TTC549 (cell line): ENCODE results near the gene SORL1.

Source experiments
- FAIRE-seq: peaks from 2 replicates; lab custom pipeline; 2012; peaks lifted over from hg19 to GRCh38; lab: Jason Lieb, UNC

SORL1 gene

GRCh38 chr11:121587182-121587581 is 135.1 kb downstream of the SORL1 start:
- FAIRE-seq = no peak

- FAIRE-seq = no peak
Measured at GRCh38 chr11:121588747-121589146, 136.6 kb downstream of the SORL1 start.

GRCh38 chr11:121589946-121590537 is 137.9 kb downstream of the SORL1 start:
- FAIRE-seq = no peak

GRCh38 chr11:121590772-121591404 is 138.8 kb downstream of the SORL1 start:
- no peak for FAIRE-seq

GRCh38 chr11:121591405-121592033 is 139.4 kb downstream of the SORL1 start:
- no peak for FAIRE-seq

GRCh38 chr11:121592708-121593107 is 140.6 kb downstream of the SORL1 start:
- FAIRE-seq = no peak

GRCh38 chr11:121595717-121596161 is 143.6 kb downstream of the SORL1 start:
- FAIRE-seq = no peak

- FAIRE-seq = no peak
Measured at GRCh38 chr11:121596195-121597155, 144.4 kb downstream of the SORL1 start.

- no peak for FAIRE-seq
Measured at GRCh38 chr11:121603316-121603715, 151.2 kb downstream of the SORL1 start.

GRCh38 chr11:121604152-121604551 is 152.0 kb downstream of the SORL1 start:
- FAIRE-seq = no peak

- FAIRE-seq = no peak
Measured at GRCh38 chr11:121606354-121606753, 154.2 kb downstream of the SORL1 start.

GRCh38 chr11:121607341-121607740 is 155.2 kb downstream of the SORL1 start:
- no peak for FAIRE-seq

- no peak for FAIRE-seq
Measured at GRCh38 chr11:121608545-121609098, 156.5 kb downstream of the SORL1 start.

GRCh38 chr11:121610706-121611105 is 158.6 kb downstream of the SORL1 start:
- no peak for FAIRE-seq

- no peak for FAIRE-seq
Measured at GRCh38 chr11:121611242-121611641, 159.1 kb downstream of the SORL1 start.

- no peak for FAIRE-seq
Measured at GRCh38 chr11:121613724-121614123, 161.6 kb downstream of the SORL1 start.

- FAIRE-seq = no peak
Measured at GRCh38 chr11:121614636-121615240, 162.6 kb downstream of the SORL1 start.

GRCh38 chr11:121615501-121615900 is 163.4 kb downstream of the SORL1 start:
- FAIRE-seq = no peak

GRCh38 chr11:121618516-121618915 is 166.4 kb downstream of the SORL1 start:
- no peak for FAIRE-seq

- FAIRE-seq = no peak
Measured at GRCh38 chr11:121625777-121626506, 173.8 kb downstream of the SORL1 start.

GRCh38 chr11:121626507-121626875 is 174.4 kb downstream of the SORL1 start:
- no peak for FAIRE-seq
